ENCODE data around the gene MOSPD3.

The MOSPD3 gene

GRCh38 chr7:100595188-100595587, 17.2 kb upstream of the MOSPD3 start:
- DNase-seq (ENCODE audit: low read depth) = no peak

GRCh38 chr7:100598425-100598824, 13.9 kb upstream of the MOSPD3 start:
- DNase-seq (ENCODE audit: low read depth) = no peak

GRCh38 chr7:100599911-100600729, 12.2 kb upstream of the MOSPD3 start:
- no peak for DNase-seq (ENCODE audit: low read depth)

GRCh38 chr7:100600730-100601038, 11.7 kb upstream of the MOSPD3 start:
- no peak for DNase-seq (ENCODE audit: low read depth)

GRCh38 chr7:100602889-100603725, 9.2 kb upstream of the MOSPD3 start:
- DNase-seq (ENCODE audit: low read depth) = no peak

- no peak for DNase-seq (ENCODE audit: low read depth)
Measured at GRCh38 chr7:100603726-100604027, 8.7 kb upstream of the MOSPD3 start.

GRCh38 chr7:100604028-100604975, 8.0 kb upstream of the MOSPD3 start:
- no peak for DNase-seq (ENCODE audit: low read depth)

GRCh38 chr7:100604976-100605911, 7.1 kb upstream of the MOSPD3 start:
- DNase-seq (ENCODE audit: low read depth) = no peak

- DNase-seq (ENCODE audit: low read depth) = no peak
Measured at GRCh38 chr7:100606313-100606712, 6.0 kb upstream of the MOSPD3 start.

- no peak for DNase-seq (ENCODE audit: low read depth)
Measured at GRCh38 chr7:100607111-100607510, 5.2 kb upstream of the MOSPD3 start.

- DNase-seq (ENCODE audit: low read depth) = no peak
Measured at GRCh38 chr7:100609958-100610357, 2.4 kb upstream of the MOSPD3 start.

GRCh38 chr7:100612730-100613390, 520 bp downstream of the MOSPD3 start:
- no peak for DNase-seq (ENCODE audit: low read depth)

- no peak for DNase-seq (ENCODE audit: low read depth)
Measured at GRCh38 chr7:100613412-100614175, 1.3 kb downstream of the MOSPD3 start.

GRCh38 chr7:100614308-100614861, 2.0 kb downstream of the MOSPD3 start:
- no peak for DNase-seq (ENCODE audit: low read depth)

GRCh38 chr7:100620239-100620638, 7.9 kb downstream of the MOSPD3 start:
- DNase-seq (ENCODE audit: low read depth) = no peak

GRCh38 chr7:100620804-100621203, 8.5 kb downstream of the MOSPD3 start:
- no peak for DNase-seq (ENCODE audit: low read depth)

- no peak for DNase-seq (ENCODE audit: low read depth)
Measured at GRCh38 chr7:100621554-100621953, 9.2 kb downstream of the MOSPD3 start.

- DNase-seq (ENCODE audit: low read depth) = no peak
Measured at GRCh38 chr7:100623951-100624824, 11.8 kb downstream of the MOSPD3 start.

- no peak for DNase-seq (ENCODE audit: low read depth)
Measured at GRCh38 chr7:100626055-100626454, 13.7 kb downstream of the MOSPD3 start.

Data from HS-27A (cell line).